ENCODE measurements around the gene SARDH. TPM values are rescaled to one million over a fixed set of nuclear protein-coding genes. Genes with fewer than 3 reads are reported as not detected.

The SARDH gene
- polyA plus RNA-seq, 1 donor (not counting 4 experiments of a cell fraction or from before 2014, with no cell fraction given) = 0.03 TPM

DNA sequence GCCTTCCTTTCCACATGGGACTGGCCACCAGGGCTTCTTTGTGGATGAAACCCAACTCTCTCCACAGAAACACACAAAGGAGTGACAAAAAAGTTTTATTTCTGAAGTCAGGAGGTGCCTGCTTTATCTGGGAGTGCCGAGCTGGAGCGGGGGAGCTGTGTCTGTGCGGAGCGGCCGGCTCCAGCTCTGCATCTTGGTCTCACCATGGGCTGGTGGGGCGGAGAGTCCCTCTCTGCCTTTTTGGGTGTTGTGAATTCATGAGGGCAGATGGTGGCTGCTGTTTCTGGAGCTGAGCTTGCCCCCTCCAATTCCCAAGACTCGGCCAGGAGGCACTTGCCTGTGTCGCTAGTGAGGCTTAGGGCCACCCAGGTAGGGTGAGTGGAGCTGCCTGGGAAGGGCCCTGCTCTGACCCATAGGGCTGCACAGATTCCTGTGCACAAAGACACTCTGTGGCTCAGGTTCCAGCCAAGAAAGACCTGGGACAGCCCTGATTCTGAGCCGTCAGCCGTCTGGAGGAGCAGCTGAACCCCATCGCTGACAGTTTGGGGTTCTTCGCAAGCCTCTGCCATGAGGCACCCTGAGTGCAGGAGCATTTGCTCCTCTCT, 100.6 kb downstream of the SARDH start:
- no peak for DNase-seq (ENCODE audit: low read depth, low spot score)
- Histone ChIP-seq H3K79me2 (ENCODE audit: control insufficient read depth, insufficient read depth, low read length) (no peaks in the 10 kb centered on the region), H3K27me3 (ENCODE audit: control insufficient read depth, extremely low read depth, insufficient read depth, low read length) (peaks cover 26% of the 10 kb centered on the region), H4K20me1 (ENCODE audit: control insufficient read depth, extremely low read depth, insufficient read depth, low read length) (no peaks in the 10 kb centered on the region), H3K4me1 (ENCODE audit: control insufficient read depth, extremely low read depth, insufficient read depth, low read length) (no peaks in the 10 kb centered on the region), H3K9ac (ENCODE audit: control insufficient read depth, extremely low read depth, insufficient read depth, low read length) (no peak overlapping the region), H2AFZ (ENCODE audit: control insufficient read depth, low read length) (no peak overlapping the region), H3K9me1 (ENCODE audit: control insufficient read depth, extremely low read depth, insufficient read depth, low read length) (no peaks in the 10 kb centered on the region), H3K36me3 (ENCODE audit: control insufficient read depth in 2 of 2, extremely low read depth in 1 of 2, insufficient read depth in 2 of 2, low read length in 2 of 2) (no peaks in the 10 kb centered on the region), H3K27ac (ENCODE audit: control insufficient read depth, insufficient read depth, low read length) (no peak overlapping the region), H3K9me3 (ENCODE audit: control insufficient read depth, low read depth, low read length) (no peaks in the 10 kb centered on the region), H3K4me2 (ENCODE audit: control insufficient read depth, extremely low read depth, insufficient read depth, low read depth, low read length) (no peak overlapping the region), H3K4me3 (ENCODE audit: control insufficient read depth in 2 of 3, extremely low read depth in 1 of 3, insufficient read depth in 2 of 3, low read depth in 1 of 3, low read length in 3 of 3) (no peak overlapping the region)
- dilution Hi-C loops (cut with MboI; ENCODE audit: extremely low pct_ligation_motif_present, low sequenced_read_pairs) = no loop called here
- TF ChIP-seq, protein P1, sequence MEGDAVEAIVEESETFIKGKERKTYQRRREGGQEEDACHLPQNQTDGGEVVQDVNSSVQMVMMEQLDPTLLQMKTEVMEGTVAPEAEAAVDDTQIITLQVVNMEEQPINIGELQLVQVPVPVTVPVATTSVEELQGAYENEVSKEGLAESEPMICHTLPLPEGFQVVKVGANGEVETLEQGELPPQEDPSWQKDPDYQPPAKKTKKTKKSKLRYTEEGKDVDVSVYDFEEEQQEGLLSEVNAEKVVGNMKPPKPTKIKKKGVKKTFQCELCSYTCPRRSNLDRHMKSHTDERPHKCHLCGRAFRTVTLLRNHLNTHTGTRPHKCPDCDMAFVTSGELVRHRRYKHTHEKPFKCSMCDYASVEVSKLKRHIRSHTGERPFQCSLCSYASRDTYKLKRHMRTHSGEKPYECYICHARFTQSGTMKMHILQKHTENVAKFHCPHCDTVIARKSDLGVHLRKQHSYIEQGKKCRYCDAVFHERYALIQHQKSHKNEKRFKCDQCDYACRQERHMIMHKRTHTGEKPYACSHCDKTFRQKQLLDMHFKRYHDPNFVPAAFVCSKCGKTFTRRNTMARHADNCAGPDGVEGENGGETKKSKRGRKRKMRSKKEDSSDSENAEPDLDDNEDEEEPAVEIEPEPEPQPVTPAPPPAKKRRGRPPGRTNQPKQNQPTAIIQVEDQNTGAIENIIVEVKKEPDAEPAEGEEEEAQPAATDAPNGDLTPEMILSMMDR (optimal IDR thresholded peaks at IDR 0.05 in 1 of 3, IDR thresholded peaks at IDR 0.05 in 1 of 3, conservative IDR thresholded peaks at IDR 0.05 in 1 of 3; ENCODE audit: extremely low read depth in 1 of 3, insufficient read depth in 2 of 3, low read length in 3 of 3) = no peak
- TF ChIP-seq EZH2 (IDR thresholded peaks at IDR 0.05; ENCODE audit: low read length) = no peak
- FAIRE-seq = no peak

DNA sequence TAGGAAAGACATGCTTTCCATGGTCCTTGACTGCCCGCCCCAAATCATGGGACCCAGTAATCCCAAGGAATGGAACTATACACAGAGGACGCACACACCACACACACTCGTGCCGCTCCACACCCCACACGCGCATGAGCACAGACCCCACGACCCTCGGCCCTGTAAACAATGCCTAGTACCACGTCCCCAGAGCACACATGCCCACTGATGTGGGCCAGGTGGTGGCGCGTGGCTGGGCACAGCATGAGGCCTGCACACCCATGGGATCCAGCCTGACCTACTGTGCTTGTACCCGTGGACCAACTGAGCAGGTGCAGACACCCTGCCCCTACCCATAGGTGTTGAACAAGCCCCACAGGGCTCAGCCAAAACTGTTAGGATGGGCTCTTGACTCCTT, 101.2 kb downstream of the SARDH start:
- Histone ChIP-seq H3K36me3 (ENCODE audit: control insufficient read depth in 2 of 2, extremely low read depth in 1 of 2, insufficient read depth in 2 of 2, low read length in 2 of 2) (no peaks in the 10 kb centered on the region), H4K20me1 (ENCODE audit: control insufficient read depth, extremely low read depth, insufficient read depth, low read length) (no peaks in the 10 kb centered on the region), H3K9ac (ENCODE audit: control insufficient read depth, extremely low read depth, insufficient read depth, low read length) (no peak overlapping the region), H3K79me2 (ENCODE audit: control insufficient read depth, insufficient read depth, low read length) (no peaks in the 10 kb centered on the region), H3K9me1 (ENCODE audit: control insufficient read depth, extremely low read depth, insufficient read depth, low read length) (no peaks in the 10 kb centered on the region), H3K27ac (ENCODE audit: control insufficient read depth, insufficient read depth, low read length) (no peak overlapping the region), H3K27me3 (ENCODE audit: control insufficient read depth, extremely low read depth, insufficient read depth, low read length) (peaks cover 26% of the 10 kb centered on the region), H3K4me2 (ENCODE audit: control insufficient read depth, extremely low read depth, insufficient read depth, low read depth, low read length) (no peak overlapping the region), H2AFZ (ENCODE audit: control insufficient read depth, low read length) (no peak overlapping the region), H3K9me3 (ENCODE audit: control insufficient read depth, low read depth, low read length) (no peaks in the 10 kb centered on the region), H3K4me1 (ENCODE audit: control insufficient read depth, extremely low read depth, insufficient read depth, low read length) (no peaks in the 10 kb centered on the region), H3K4me3 (ENCODE audit: control insufficient read depth in 2 of 3, extremely low read depth in 1 of 3, insufficient read depth in 2 of 3, low read depth in 1 of 3, low read length in 3 of 3) (no peak overlapping the region)
- DNase-seq (ENCODE audit: low read depth, low spot score) (no peak), FAIRE-seq (no peak)
- dilution Hi-C loops (cut with MboI; ENCODE audit: extremely low pct_ligation_motif_present, low sequenced_read_pairs) = no loop called here
- TF ChIP-seq EZH2 (IDR thresholded peaks at IDR 0.05; ENCODE audit: low read length) = no peak
- TF ChIP-seq, protein P1 (optimal IDR thresholded peaks at IDR 0.05 in 1 of 3, IDR thresholded peaks at IDR 0.05 in 1 of 3, conservative IDR thresholded peaks at IDR 0.05 in 1 of 3; ENCODE audit: extremely low read depth in 1 of 3, insufficient read depth in 2 of 3, low read length in 3 of 3) = no peak

All from keratinocyte (primary cell).